ENCODE measurements around the gene FSCB. TPM values are rescaled to one million over a fixed set of nuclear protein-coding genes. Genes with fewer than 3 reads are reported as not detected.

The FSCB gene
- total and polyA plus RNA-seq, 8 donors = 0.10 TPM; not detected in 7

GRCh38 chr14:44461811-44462210 lies 45.3 kb downstream of the FSCB start:
- DNase-seq (no peak), ATAC-seq (no peak)
- no peak overlapping the region for H3K27ac ChIP-seq
- H3K36me3 ChIP-seq = no peaks in the 10 kb centered on the region
- no peaks in the 10 kb centered on the region for H3K4me1 ChIP-seq
- H3K27me3 ChIP-seq = no peaks in the 10 kb centered on the region
- H3K4me3 ChIP-seq = no peak overlapping the region
- no peak for TF ChIP-seq CTCF (IDR thresholded peaks at IDR 0.05)
- H3K9me3 ChIP-seq = peaks cover 0 to 9% of the 10 kb centered on the region in 2 donors
- intact Hi-C loops (cut with DNase I) = no loop called here

Measured in left lung (tissue), 10 donors.